Stimulated activated CD8-positive, alpha-beta memory T cell treated with anti-CD3 and anti-CD28 coated beads, Interleukin-12 subunit alpha, Interleukin-12 subunit beta, amount 100 ng/mL, for 24 hours (primary cell): ENCODE measurements around the gene ID2.

Source experiments
- DNase-seq: peaks from one replicate; pipeline ENCODE4 v3.0.0-alpha.2; 2020; ENCODE audit errors: extremely low read depth

The ID2 gene

DNA sequence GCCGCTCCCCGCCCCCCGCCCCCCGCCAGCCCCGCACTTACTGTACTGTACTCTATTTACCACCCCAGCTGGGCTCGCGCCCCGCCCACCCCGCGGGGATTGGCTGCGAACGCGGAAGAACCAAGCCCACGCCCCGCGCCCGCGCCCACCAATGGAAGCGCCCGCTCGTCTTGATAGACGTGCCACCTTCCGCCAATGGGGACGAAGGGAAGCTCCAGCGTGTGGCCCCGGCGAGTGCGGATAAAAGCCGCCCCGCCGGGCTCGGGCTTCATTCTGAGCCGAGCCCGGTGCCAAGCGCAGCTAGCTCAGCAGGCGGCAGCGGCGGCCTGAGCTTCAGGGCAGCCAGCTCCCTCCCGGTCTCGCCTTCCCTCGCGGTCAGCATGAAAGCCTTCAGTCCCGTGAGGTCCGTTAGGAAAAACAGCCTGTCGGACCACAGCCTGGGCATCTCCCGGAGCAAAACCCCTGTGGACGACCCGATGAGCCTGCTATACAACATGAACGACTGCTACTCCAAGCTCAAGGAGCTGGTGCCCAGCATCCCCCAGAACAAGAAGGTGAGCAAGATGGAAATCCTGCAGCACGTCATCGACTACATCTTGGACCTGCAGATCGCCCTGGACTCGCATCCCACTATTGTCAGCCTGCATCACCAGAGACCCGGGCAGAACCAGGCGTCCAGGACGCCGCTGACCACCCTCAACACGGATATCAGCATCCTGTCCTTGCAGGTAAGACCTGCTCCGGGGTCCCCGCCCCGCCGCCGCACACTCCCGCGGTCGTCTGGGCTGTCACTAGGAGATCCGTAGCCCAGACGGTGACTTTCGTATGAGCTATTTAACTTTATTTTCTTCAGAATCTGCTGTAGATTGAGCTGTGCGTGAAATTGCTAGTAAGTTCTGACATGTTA is at the start of gene ID2:
TSS of gene ID2 (plus strand) at position 271 of the 907 bp plus-strand sequence. CDS start at position 381, 110 bp downstream.
- peak; percentile 98 for DNase-seq

DNA sequence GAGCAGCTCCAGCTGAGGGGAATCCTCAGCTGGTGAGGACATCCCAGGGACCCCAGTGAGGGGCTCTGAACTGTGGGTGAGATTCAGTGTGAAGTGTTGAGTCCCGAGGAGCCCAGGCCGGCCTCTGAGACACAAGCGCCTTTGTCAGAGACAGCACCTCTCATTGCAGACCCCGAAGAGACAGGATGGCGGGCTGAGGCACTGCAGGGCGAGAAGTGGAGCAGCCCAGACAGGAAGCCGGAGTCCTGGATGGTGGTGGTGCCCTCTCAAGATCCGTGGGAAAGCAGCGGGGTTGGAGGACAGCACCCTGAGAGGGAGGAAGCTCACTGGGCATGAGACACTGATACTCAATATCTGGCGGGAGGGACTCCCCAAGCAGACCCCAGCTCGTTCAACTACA is 49.1 kb upstream of the ID2 start:
- no peak for DNase-seq

- DNase-seq: no peak
Measured at GRCh38 chr2:8633186-8633734, 48.6 kb upstream of the ID2 start.

DNA sequence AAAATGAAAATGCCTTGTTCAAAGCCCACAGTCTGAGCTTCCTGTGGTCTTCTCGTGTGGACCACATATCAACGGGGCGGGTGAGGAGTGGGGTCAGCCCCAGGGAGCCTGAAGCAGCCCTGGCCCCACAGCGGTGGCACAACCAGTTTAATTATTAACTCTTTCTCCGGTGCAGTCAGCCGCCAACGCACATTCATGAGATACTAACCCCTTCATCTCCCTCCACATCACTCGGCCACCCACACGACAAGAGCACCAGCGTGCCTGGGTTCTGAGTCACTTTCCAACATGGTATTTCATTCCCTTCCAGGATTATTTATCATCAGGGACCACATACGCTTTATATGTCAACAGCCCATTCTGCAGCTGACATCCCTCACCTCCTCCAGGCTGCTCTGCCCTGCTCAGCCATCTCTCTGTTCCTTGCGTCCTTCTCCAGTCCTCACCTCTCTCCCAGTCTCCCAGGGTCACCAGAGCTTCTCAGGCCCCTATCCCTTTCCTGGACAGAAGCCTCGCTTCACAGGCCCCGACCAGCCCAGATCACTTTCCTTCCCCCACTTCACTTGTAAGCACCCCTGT is 48.0 kb upstream of the ID2 start:
- DNase-seq: no peak

- DNase-seq: no peak
Measured at GRCh38 chr2:8634466-8635172, 47.2 kb upstream of the ID2 start.

- no peak for DNase-seq
Measured at GRCh38 chr2:8636041-8636491, 45.8 kb upstream of the ID2 start.

DNA sequence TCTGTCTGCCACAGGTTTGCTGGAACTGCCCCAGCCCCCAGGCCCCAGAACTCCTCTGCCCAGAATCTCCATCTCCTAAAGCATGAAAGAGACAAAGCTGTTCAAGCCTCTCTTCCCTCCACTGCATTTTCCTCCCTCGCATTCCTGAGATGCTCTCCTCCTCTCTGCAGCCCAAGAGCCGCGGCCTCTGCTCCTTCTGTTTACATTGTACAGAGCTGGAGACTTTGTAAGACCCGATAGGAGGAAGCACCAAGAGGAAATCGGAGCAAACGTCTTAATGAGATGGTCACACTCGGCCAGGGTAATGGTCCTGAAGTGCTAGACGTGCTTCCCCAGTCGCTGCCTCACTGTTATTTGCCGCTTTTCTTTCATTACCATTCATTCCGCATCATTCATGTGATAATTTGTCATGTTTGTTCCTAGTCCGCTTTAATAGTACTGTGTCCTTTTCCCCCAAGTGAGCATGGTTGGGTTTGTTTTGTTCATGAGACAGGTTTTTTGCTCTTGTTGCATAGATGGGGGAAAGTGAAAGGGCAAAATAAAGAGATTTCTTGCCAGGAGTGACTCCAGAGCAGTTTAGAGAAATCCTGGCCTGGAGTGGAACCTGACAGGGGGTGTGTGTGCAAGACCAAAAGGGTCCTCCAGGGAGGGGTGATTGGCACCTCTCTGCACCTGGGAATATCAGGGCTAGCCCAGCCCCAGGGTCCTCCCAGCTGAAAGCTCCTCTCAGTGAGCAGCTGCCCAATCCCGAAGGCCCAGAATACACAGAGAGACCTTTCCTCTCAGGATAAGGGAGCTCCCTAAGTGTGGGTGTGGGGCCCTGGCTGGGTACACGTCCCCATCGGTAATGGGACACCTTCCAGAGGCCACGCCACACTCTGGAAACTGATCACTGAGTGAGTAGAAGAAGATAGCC is 44.9 kb upstream of the ID2 start:
- no peak for DNase-seq

- DNase-seq: no peak
Measured at GRCh38 chr2:8638327-8638726, 43.5 kb upstream of the ID2 start.

DNA sequence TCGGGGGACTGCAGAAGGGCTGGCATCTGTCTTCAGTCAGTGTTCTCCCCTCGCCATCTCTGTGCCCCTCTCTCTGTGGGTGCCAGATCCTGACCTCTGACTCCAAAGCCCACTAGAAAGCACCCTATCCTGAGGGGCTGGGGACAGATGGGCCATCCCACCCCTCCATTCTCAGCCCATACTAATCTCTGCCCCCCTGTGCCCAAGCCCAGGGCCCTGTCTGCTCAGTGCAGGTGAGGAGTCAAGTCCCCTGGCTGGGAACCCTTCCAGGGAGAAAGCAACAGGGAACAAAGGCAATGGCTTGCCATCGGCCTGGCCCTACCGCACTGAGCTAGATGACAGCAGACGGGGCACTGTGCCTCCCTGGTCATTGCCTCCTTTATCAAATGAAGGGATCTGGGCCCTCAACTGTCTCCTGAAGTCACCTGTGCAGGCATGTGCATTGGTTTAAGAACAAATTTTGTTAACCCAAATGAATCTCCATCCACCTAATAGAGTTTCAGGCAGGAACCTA is 42.7 kb upstream of the ID2 start:
- DNase-seq: no peak

DNA sequence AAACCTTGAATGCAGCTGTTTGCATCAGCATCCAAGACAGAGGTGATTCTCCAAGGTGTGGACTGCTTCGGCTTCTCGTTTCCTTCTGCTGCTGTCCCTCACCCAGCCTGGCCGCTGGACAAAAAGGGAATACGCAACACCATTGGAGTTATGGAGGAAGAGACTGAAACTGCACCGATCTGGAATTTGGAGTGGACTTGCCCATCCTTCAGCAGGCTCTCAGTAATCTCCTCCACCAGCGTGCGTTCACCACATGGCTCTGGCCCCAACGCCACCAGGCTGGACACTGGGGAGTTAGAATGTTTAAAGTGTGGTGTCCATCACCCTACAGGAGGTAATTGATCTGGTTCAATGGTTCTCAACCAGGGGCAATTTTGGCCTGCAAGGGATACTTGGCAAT is 41.4 kb upstream of the ID2 start:
- no peak for DNase-seq

DNA sequence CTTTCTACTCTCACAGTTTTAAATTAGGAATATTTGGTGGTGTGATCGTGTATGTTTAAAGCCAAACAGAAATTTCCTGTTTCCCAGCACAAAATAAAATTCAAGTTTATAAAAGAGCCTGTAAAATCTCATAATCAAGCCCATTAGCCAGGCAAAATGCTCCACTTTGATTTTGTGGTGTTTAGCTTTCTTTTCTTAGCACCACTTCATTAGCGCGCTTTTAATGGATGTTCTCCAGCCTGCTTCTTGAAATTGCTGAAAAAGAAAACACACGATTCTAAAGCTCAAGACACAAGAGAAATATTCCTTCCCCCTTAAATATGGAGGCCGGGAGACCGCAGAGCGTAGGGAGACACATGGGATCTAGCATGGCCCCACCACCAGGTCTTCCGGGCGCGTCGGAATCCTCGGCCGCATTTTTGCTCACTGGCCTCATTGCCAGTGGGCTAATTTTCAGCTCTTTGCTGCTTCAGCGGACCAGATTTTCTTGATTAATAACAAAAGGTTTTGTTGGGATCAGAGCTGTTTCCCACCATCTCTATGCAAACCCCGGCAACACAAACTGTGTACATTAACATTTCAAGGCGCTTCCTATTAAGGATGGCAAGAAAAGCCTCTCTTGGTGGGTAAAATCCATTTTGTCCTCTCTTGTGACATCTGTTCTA is 40.4 kb upstream of the ID2 start:
- no peak for DNase-seq

DNA sequence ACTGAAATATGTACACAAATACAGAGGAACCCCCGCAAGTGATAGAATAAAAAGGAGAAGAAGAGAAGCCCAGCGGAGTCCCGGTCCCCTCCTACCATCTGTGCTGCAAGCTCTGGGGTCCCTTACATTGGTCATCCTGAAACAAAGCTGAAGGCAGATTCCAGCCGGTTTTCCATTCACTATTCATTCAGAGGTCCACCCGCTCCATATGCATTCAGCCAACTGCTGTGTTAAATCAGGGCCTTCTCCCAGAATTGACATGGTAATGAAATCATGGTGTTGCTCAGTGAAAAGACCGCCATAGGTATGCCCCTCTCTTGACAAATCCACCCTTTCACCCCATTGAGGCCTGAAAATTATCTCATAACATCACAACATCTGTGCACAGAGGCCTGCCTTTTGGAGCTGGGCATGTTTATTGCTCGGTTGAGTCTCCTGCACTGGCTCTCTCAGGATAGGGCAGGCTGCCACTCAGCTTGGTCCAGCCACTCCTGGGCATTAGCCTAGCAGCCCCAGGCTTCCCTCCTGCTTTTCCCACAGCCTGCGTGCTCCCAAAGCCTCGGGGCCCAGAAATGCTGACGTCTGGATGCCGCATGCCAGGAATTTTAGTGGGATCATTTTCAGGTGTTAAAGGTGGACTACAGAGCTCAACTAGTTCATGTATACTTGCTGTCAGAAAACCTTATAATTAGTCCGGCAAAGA is 39.3 kb upstream of the ID2 start:
- DNase-seq: no peak

DNA sequence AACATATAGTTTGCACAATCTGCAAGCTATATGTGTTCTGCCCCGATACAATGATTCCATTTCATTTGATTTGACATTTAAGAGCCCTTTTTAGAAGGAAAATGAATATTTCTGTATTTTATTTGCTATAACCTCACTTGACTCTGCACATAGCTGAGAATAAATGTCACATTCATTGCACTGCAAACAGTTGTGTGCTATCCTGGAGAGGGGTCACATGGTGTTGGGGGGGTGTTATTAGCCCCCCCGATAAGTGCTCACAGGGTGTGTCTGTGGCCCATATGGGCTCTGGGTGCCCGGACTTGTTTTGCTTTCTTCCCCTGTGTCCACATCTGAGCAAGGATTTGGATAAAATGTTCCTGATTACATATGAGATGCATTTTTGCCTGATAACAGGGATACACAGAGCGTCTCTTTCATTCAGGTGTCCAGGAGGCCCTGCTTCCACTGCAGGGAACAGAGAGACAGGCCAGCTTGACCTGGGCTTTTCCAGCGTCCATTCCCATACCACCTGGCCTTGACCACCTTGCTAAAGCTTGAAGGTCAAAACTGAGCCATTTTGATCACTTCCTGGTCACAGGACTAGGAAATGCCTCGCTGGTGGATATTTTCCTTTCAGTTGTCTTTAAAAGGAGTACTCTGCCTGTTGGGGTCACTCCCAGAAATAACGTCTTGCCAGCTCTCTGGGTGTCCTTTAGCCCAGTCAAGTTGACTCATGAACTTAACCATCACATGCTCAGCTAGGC is 38.4 kb upstream of the ID2 start:
- no peak for DNase-seq

- no peak for DNase-seq
Measured at GRCh38 chr2:8643996-8644356, 37.9 kb upstream of the ID2 start.

DNA sequence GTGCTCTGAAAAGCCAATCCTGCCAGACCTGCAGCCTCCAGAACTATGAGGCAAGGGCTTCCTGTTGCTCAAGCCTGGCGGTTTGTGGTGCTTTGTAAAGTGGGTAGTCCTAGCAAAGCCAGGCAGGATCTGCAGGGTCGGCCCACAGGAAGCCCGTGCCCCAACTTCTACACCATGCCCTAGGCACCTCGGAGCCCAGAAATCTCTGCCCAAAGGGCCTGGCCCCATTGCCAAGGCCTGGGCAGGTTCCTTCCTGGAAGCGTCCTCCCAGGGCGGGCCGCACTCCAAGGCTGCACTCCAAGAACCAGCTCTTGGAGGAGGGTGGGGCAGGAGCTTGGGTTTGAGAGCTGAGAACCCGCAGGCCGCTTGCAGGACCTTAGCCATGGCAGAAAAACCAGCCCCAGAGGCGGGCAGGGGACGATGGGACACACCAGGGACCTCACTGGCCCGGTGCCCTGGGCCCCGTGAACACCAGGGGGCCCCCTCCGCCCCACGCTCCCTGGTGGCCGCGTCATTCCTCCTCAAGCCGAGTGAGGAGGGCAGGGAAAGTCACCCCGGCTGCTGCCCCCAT is 37.2 kb upstream of the ID2 start:
- no peak for DNase-seq

DNA sequence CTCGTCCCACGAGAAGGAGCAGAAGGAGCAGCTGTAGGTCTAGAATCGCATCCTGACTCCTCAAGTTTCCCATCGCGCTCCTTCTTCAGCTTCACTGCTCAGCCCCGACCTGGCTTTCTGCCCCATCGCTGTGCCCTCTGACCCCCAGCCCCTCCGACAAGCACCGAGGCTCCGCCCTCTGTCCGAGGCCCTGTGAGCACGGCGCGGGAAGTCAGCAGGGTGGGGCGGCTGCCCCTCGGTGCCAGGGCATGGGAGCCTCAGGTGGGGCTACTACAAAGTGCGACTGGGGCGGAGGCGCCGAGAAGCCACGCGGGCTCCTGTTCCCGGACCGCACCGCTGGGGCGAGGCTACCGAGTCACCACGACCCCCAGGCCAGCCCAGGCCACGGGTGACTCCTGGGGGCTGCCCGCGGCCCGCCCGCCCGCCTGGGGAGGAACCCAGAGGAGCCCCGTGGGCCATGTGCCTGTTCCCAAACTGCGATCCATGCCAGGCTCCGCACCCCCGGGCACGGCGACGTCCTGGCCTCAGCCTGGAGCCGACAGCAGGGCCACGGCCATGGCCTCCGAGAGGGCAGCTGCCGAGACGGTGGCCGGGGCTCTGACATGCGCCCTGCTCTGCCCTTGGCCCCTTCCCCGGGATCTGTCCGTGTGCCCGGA is 36.6 kb upstream of the ID2 start:
- no peak for DNase-seq

DNA sequence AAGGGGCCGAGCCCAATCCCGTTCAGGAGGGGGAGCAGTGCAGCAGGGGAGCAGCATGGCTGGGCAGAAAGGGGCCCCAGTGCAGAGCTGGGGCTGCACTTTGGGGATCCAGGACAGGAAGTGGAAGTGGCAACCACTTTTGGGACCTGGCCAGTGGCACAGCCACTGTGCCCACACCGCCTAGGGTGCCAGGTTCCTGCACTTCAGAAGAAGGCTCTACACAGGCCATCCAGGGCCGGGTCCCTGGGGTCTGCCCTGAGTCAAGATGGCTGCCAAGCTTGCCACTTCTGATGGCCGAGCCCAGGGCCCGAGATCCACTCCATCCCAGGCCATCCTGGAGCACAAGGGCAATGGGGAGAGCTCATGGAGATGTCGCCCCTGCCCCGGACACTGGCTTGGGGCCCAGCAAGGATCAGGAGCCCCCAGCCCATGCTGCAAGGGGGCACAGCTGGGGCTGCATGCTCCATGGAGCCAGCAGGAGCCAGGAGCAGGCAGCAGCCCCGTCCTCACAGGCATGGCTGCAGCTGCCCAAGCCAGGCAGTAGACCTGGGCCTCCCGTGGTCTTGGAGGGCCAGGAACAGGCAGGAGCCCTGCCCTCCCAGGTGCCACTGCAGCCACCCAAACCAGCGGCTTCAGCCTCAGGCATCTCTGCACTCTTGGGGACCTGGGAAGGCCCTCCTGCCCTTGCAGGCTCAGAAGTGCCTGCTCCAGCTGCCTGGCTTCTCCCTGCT is 35.0 kb upstream of the ID2 start:
- DNase-seq: no peak

GRCh38 chr2:8647462-8647857 is 34.4 kb upstream of the ID2 start:
- DNase-seq: no peak
